Gastroesophageal sphincter (tissue), 3 donors: ENCODE data around the gene CCL17.

Experiments
- POLR2A ChIP-seq, 2 donors: fragments of 450-650 bp; IDR thresholded peaks; one replicate each; pipeline ENCODE4 v1.6.1; 2017; ENCODE audit warnings: antibody characterized with exemption in 2 of 2, mild to moderate bottlenecking in 2 of 2, moderate library complexity in 1 of 2
- TF ChIP-seq, protein P1 (sequence below), 4 experiments: fragments of 200-600 bp in 2 of 4; fragments of 450-650 bp in 2 of 4; sonication (generic) in 1 of 4; IDR thresholded peaks; one replicate each; pipeline ENCODE4 v1.5.1; 2017 to 2019; ENCODE audit warnings: antibody characterized with exemption in 4 of 4, mild to moderate bottlenecking in 2 of 4, moderate library complexity in 2 of 4

DNA sequence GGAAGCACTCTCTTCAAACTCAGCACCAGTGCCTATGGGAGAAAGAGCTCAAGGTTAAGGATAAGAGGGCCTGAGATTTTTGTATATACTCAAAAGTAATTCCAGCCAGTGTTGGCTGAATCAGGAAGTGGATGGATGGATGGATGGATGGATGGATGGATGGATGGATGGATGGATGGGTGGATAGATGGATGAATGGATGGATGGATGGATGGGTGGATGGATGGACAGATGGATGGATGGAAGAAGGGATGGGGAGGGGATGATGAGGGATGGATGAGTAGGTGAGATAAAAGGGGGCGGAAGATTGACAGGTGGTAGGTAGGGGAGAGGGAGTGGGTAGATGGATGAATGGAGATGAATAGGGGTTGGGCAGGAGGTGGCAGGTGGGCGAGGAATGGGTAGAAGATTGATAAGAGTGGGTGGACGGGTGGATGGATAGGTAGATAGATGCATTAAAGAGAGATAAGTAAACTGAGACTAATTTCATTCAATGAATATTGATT is 28.2 kb upstream of the CCL17 start:
- TF ChIP-seq, protein P1, sequence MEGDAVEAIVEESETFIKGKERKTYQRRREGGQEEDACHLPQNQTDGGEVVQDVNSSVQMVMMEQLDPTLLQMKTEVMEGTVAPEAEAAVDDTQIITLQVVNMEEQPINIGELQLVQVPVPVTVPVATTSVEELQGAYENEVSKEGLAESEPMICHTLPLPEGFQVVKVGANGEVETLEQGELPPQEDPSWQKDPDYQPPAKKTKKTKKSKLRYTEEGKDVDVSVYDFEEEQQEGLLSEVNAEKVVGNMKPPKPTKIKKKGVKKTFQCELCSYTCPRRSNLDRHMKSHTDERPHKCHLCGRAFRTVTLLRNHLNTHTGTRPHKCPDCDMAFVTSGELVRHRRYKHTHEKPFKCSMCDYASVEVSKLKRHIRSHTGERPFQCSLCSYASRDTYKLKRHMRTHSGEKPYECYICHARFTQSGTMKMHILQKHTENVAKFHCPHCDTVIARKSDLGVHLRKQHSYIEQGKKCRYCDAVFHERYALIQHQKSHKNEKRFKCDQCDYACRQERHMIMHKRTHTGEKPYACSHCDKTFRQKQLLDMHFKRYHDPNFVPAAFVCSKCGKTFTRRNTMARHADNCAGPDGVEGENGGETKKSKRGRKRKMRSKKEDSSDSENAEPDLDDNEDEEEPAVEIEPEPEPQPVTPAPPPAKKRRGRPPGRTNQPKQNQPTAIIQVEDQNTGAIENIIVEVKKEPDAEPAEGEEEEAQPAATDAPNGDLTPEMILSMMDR (IDR thresholded peaks at IDR 0.05), result no peak
- no peak for TF ChIP-seq POLR2A (IDR thresholded peaks at IDR 0.05)
